Nephron (organoid): ENCODE results near the gene MAN1A2.

ENCODE experiments used
- H3K27ac Mint-ChIP-seq, 3 experiments: 2 replicates each; pipeline ENCODE4 v1.8.0; 2020; ENCODE audit warnings: mixed read lengths in 3 of 3, mild to moderate bottlenecking in 2 of 3, moderate library complexity in 1 of 3
- H3K27me3 Mint-ChIP-seq: 2 replicates; pipeline ENCODE4 v1.8.0; 2021; ENCODE audit warnings: low read depth, mild to moderate bottlenecking, moderate library complexity, mixed read lengths
- H3K36me3 Mint-ChIP-seq: 2 replicates; pipeline ENCODE4 v1.8.0; 2020; ENCODE audit warnings: low read depth, mixed read lengths
- H3K4me1 Mint-ChIP-seq: 2 replicates; pipeline ENCODE4 v1.8.0; 2020; ENCODE audit warnings: mixed read lengths
- H3K4me3 Mint-ChIP-seq, 3 experiments: 2 replicates each; pipeline ENCODE4 v1.8.0; 2020; ENCODE audit warnings: mild to moderate bottlenecking in 3 of 3, mixed read lengths in 3 of 3, moderate library complexity in 2 of 3
- H3K9me3 Mint-ChIP-seq: 2 replicates; pipeline ENCODE4 v1.8.0; 2020; ENCODE audit warnings: mixed read lengths
- TF ChIP-seq, protein P1 (sequence below), 3 experiments: fragments of 200-600 bp; sonication (generic); IDR thresholded peaks; one replicate each; pipeline ENCODE4 v1.5.0; 2021; ENCODE audit warnings: antibody characterized with exemption in 3 of 3; ENCODE audit not compliant: unreplicated experiment in 3 of 3

Gene MAN1A2

DNA sequence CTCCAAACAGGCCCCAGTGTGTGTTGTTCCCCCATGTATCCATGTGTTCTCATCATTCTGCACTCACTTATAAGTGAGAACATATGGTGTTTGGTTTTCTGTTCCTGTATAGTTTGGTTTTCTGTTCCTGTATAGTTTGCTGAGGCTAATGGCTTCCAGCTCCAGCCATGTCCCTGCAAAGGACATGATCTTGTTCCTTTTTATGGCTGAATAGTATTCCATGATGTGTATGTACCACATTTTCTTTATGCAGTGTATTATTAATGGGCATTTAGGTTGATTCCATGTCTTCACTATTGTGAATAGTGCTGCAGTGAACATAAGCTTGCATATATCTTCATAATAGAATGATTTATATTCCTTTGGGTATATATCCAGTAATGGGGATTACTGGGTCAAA, 111.8 kb downstream of the MAN1A2 start:
- Mint-ChIP-seq H3K27me3 (no peaks in the 10 kb centered on the region), H3K27ac (no peak overlapping the region), H3K4me1 (no peaks in the 10 kb centered on the region), H3K4me3 (no peak overlapping the region), H3K36me3 (peaks cover 84% of the 10 kb centered on the region), H3K9me3 (peaks cover 22% of the 10 kb centered on the region)
- TF ChIP-seq, protein P1, sequence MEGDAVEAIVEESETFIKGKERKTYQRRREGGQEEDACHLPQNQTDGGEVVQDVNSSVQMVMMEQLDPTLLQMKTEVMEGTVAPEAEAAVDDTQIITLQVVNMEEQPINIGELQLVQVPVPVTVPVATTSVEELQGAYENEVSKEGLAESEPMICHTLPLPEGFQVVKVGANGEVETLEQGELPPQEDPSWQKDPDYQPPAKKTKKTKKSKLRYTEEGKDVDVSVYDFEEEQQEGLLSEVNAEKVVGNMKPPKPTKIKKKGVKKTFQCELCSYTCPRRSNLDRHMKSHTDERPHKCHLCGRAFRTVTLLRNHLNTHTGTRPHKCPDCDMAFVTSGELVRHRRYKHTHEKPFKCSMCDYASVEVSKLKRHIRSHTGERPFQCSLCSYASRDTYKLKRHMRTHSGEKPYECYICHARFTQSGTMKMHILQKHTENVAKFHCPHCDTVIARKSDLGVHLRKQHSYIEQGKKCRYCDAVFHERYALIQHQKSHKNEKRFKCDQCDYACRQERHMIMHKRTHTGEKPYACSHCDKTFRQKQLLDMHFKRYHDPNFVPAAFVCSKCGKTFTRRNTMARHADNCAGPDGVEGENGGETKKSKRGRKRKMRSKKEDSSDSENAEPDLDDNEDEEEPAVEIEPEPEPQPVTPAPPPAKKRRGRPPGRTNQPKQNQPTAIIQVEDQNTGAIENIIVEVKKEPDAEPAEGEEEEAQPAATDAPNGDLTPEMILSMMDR (IDR thresholded peaks at IDR 0.05; ENCODE audit: unreplicated experiment in 3 of 3) = no peak

DNA sequence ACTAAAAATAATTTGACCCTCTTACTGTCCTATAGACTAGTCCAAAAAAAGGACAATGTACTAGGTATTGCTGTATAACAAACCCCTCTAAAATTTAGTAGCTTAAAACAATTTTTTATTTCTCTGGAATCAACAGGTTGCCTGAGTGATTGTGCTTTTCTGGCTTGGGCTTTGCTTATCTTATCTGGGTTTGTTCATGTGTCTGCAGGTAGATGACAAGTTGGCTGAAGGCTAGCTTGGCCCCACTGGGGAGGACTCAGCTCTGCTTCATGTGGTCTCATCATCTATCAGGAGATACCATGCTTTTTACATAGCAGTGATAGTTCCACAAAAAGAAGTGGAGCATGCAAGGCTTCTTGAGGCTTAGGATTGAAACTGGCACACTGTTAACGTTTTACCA, 114.2 kb downstream of the MAN1A2 start:
- Mint-ChIP-seq H3K27me3 (no peaks in the 10 kb centered on the region), H3K9me3 (peaks cover 10% of the 10 kb centered on the region), H3K36me3 (peaks cover 65% of the 10 kb centered on the region), H3K4me3 (no peak overlapping the region), H3K4me1 (peaks cover 2% of the 10 kb centered on the region), H3K27ac (no peak overlapping the region)
- TF ChIP-seq, protein P1 (IDR thresholded peaks at IDR 0.05; ENCODE audit: unreplicated experiment in 3 of 3) = no peak

DNA sequence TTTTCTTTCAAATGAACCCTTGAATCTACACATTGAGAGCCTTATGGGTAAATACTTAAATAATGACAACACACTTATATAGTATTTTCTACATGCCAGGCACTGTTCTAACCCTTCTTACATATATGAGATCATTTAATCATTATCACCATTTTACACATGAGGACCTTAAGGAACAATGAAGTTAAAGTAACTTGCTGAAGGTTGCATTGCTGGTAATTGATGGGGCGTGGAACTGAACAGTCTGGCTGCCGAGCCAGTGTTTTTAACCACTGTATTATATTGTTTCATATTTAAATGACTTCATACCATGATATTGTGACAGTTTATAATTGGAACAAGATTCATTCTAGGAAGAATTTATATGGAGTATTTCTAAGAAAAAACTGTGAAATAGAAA, 126.7 kb downstream of the MAN1A2 start:
- TF ChIP-seq, protein P1 (IDR thresholded peaks at IDR 0.05; ENCODE audit: unreplicated experiment in 3 of 3) = no peak
- Mint-ChIP-seq H3K4me1 (no peaks in the 10 kb centered on the region), H3K4me3 (no peak overlapping the region), H3K36me3 (peaks cover 10% of the 10 kb centered on the region), H3K27ac (peak overlapping the region in 1 of 3 experiments; percentile 69), H3K9me3 (no peaks in the 10 kb centered on the region), H3K27me3 (no peaks in the 10 kb centered on the region)

DNA sequence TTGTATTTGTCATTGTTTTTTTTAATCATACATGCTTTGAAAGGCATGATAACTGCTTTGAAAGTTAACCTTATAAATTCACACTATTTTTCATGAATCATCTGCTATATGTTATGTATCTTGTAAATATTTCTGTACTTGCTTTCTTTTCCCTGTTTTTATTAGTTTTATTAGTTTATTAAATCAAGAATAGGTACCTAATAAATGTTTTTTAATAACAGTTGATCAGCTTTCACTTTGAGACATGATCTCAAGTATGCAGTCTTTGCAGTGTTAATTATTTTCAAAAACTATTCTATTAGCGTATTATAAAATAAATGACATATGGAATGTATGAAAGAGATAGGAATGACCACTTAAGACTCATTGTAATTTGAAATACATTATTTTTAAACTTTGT, 127.8 kb downstream of the MAN1A2 start:
- H3K4me3 Mint-ChIP-seq = no peak overlapping the region
- no peaks in the 10 kb centered on the region for H3K9me3 Mint-ChIP-seq
- peaks cover 13% of the 10 kb centered on the region for H3K36me3 Mint-ChIP-seq
- no peaks in the 10 kb centered on the region for H3K4me1 Mint-ChIP-seq
- TF ChIP-seq, protein P1 (IDR thresholded peaks at IDR 0.05; ENCODE audit: unreplicated experiment in 3 of 3) = no peak
- H3K27ac Mint-ChIP-seq = no peak overlapping the region
- no peaks in the 10 kb centered on the region for H3K27me3 Mint-ChIP-seq

DNA sequence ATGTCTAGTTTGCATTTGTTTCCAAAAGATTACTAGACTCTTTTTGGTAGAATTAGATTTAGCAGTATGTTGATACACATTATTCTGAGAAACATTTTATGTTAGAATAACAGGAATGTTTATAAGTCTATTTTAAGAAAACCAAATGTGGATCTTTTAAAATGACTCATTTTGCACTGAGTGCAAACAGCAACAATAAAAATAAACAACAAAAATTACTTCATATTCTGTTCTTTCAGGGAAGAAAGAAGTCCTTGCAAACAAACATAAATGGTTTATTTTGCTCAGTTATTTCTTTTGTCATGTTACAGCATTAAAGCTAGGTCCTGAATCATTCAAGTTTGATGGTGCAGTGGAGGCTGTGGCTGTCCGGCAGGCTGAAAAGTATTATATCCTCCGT, 131.8 kb downstream of the MAN1A2 start:
- Mint-ChIP-seq H3K9me3 (no peaks in the 10 kb centered on the region), H3K27ac (no peak overlapping the region), H3K4me3 (no peak overlapping the region), H3K27me3 (no peaks in the 10 kb centered on the region), H3K36me3 (peaks cover 14% of the 10 kb centered on the region), H3K4me1 (no peaks in the 10 kb centered on the region)
- TF ChIP-seq, protein P1 (IDR thresholded peaks at IDR 0.05; ENCODE audit: unreplicated experiment in 3 of 3) = no peak

DNA sequence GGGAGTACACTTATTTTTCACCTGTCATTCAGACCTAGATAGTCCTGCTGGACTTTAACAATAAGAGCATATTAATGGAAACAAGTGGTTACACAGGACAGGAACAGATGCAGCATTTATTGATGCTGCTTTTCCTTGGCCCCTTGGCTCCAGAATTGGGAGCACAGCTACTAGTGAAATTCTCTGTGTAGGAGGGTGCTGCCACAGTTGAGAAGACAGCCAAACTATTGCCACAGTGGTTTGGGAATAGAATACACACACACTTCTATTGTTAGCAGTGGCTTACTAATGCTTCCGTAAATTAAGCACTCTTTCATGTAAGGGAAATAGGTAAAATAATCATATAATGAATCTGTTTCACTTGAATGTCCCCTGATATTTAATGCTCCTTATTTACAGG, 133.3 kb downstream of the MAN1A2 start:
- H3K4me3 Mint-ChIP-seq = no peak overlapping the region
- TF ChIP-seq, protein P1 (IDR thresholded peaks at IDR 0.05; ENCODE audit: unreplicated experiment in 3 of 3) = no peak
- H3K27ac Mint-ChIP-seq = no peak overlapping the region
- H3K4me1 Mint-ChIP-seq = no peaks in the 10 kb centered on the region
- no peaks in the 10 kb centered on the region for H3K27me3 Mint-ChIP-seq
- peaks cover 20% of the 10 kb centered on the region for H3K36me3 Mint-ChIP-seq
- H3K9me3 Mint-ChIP-seq = no peaks in the 10 kb centered on the region
